Hippocampal formation (tissue), 2 donors: ENCODE measurements around the gene RRP1B.
"Not testable (repeated sequence)": the region's sequence is repeated elsewhere in the genome, so short reads cannot be mapped to it uniquely, and the experiment has no call there.

Source experiments
- DNase-seq, 2 donors: peaks; one replicate each; lab custom pipeline; 2025; lab: John Stamatoyannopoulos, UW

The RRP1B gene, protein sequence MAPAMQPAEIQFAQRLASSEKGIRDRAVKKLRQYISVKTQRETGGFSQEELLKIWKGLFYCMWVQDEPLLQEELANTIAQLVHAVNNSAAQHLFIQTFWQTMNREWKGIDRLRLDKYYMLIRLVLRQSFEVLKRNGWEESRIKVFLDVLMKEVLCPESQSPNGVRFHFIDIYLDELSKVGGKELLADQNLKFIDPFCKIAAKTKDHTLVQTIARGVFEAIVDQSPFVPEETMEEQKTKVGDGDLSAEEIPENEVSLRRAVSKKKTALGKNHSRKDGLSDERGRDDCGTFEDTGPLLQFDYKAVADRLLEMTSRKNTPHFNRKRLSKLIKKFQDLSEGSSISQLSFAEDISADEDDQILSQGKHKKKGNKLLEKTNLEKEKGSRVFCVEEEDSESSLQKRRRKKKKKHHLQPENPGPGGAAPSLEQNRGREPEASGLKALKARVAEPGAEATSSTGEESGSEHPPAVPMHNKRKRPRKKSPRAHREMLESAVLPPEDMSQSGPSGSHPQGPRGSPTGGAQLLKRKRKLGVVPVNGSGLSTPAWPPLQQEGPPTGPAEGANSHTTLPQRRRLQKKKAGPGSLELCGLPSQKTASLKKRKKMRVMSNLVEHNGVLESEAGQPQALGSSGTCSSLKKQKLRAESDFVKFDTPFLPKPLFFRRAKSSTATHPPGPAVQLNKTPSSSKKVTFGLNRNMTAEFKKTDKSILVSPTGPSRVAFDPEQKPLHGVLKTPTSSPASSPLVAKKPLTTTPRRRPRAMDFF

GRCh38 chr21:43659136-43660000 is at the start of gene RRP1B, which contains the start of gene HSF2BP:
Gene RRP1B, plus strand, starts transcription at chr21:43659560. Its CDS starts 105 bp downstream, at chr21:43659665.
Gene HSF2BP, minus strand, starts transcription at chr21:43659488. Its CDS starts 1,392 bp downstream, at chr21:43658096.
- DNase-seq, result peak; percentile 66 to 74

DNA sequence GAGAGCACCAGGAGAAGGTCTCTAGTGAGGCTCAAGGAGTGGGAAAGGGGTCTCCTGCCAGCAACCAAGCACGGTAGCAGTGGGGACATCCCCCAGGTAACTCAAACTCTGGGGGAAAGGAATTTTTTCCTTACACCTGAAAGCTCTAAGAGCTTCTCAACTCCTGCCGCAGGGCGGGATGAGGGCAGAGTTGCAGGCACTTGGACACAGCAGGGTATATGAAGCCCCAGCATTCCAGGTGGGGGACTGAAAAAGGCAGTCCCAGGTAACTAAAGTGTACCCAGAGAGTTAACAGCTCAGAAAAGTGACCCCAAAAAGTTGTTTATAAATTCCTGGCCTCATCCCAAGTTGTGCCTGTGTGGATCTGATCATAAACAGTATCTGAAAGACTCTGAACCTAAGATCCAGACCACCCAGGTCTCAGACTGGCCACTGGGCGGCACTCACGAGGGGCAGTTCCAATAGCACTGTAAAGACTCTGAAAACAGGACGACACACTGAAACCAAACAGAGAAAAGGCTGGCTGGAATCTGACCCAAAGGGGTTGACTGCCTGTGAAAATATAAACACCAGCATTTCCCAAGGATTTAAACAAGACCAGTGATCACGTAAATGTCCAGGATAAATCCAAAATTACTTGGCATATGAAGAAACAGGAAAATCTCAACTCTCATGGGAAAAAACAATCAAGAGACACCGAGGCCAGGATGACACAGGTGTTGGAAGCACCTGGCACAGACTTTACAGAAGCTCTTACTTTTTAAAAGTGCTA is 47.6 kb upstream of the RRP1B start:
- DNase-seq, result peak in 1 of 2 donors; percentile 0

DNA sequence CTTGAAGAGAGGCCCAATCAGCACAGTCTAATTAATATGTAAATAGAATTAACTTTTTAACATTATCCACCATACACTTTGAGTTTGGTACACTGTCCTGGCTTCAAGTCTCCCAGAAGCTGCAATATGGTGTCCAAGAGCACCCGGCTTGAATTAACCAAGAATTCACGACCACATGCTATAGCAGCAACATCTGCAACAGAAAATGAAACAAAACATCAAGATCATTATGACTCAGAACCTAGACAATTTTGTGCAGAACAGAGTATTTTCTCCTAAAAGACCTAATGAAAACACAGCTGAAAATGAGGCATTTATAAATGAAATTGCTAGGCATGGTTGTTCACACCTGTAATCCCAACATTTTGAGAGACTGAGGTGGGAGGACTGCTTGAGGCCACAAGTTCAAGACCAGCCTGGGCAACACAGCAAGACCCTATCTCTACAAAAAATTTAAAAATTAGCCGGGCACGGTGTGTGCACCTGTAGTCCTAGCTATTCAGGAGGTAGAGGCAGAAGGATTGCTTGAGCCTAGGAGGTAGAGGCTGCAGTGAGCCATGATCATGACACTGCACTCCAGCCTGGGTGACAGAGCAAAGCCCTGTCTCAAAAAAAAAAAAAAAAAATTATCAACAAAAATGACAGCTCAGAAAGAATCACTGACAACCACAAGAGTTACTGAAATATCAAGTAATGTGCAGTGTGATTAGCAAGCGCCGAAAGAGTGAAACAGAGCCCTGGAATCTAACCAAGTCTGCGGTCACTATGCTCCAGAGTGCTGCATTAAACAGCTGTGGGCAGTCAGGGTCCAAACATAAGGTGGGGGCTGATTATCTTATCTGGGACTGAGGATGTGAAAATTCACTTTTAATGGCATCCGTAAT is 45.4 kb upstream of the RRP1B start:
- no peak for DNase-seq

- no peak for DNase-seq
Observed at GRCh38 chr21:43614839-43615238, 44.5 kb upstream of the RRP1B start.

- DNase-seq, result not testable (repeated sequence)
Observed at GRCh38 chr21:43616861-43617260, 42.5 kb upstream of the RRP1B start.

- DNase-seq, result no peak
Observed at GRCh38 chr21:43618940-43619339, 40.4 kb upstream of the RRP1B start.

DNA sequence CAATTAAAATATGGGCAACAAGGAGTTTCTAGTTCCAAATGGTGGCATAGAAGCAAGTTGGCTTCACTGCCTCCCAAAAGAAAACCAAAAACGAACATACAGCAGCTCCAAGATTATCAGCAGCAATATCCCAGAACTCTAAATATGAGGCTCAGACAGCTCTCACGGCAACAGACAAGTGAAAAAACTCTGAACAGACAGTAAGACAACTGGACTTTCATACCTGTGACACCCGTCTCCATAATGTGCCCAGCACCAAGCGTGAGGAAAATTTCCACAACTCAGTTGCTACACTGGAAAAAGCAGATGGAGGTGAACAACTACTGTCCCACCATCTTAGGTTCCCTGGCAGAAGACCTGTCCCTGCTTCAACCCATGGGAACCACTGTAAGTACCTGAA is 40.0 kb upstream of the RRP1B start:
- DNase-seq, result no peak

- no peak for DNase-seq
Observed at GRCh38 chr21:43619856-43620255, 39.5 kb upstream of the RRP1B start.

- no peak for DNase-seq
Observed at GRCh38 chr21:43622796-43623195, 36.6 kb upstream of the RRP1B start.

DNA sequence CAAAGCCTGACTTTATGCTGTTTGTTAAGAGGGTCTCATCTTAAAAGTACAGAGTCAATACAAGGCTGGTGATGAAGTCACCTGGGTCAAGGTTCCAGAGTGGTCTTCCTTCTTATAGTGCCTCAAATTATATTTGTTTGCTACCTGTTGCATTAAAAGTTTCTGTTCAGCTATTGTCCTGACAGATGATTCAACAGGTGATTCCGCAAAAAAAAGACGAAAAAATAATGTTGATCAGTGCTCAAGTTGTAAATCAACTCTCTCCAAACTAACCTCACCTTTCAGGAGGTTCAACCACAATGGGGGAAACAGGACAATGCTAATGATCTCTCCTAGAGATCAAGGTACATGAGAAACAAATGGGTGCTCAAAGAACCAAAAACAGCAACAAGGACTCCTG is 35.8 kb upstream of the RRP1B start:
- no peak for DNase-seq

DNA sequence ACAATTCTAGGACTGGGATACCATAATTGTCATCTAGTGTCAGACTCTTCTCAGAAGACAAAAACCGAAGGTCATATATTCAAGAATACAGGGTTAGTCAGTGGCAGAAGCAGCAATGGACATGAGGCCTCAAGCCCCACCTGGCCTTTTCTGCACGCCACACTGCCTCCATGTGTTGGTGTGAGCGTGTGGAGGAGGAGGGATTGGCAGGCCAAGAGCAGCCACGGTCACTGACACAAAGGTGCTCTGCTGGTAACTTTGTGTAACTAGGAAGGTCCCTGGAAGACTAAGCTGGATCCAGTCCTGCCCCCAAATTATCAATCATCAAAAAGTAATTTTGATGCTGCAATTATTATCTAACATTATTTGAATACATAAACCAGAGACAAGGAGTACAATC is 35.0 kb upstream of the RRP1B start:
- no peak for DNase-seq

GRCh38 chr21:43626390-43626789 is 33.0 kb upstream of the RRP1B start:
- DNase-seq, result no peak

DNA sequence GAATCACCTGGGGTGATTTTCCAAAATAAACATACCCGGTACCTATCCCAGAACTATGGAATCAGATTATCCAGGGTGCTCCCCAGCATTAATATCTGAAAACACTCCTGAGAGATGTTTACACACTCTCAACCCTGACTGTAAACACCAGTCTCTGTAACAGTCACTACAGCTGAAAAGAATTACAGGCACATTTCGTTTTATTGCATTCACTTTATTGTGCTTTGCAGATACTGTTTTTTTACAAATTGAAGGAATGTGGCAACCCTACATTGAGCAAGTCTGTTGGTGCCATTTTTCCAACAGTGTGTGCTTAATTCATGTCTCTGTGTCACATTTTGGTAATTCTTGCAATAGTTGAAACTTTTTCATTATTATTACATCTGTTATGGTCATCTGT is 31.8 kb upstream of the RRP1B start:
- no peak for DNase-seq

- no peak for DNase-seq
Observed at GRCh38 chr21:43631411-43632107, 27.8 kb upstream of the RRP1B start.

- DNase-seq, result no peak
Observed at GRCh38 chr21:43632373-43632905, 26.9 kb upstream of the RRP1B start.

DNA sequence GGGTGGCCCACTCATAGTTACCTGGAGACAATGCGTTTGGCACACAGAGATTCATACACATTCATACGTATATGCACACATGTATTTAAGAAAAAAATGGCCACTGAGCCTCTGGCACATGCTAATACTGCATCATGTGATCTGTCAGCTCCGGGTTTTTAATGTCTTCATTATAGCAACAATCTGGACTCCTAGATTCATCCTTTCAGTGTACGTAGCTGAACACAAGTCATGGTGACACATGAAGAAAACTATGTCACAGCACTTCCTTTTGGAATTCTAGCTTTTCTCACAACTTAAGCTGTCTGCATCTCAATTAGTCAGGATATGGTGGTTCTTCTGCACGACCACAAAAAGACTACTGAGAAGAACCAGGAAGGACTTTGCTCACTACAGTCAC is 24.7 kb upstream of the RRP1B start:
- DNase-seq, result no peak

DNA sequence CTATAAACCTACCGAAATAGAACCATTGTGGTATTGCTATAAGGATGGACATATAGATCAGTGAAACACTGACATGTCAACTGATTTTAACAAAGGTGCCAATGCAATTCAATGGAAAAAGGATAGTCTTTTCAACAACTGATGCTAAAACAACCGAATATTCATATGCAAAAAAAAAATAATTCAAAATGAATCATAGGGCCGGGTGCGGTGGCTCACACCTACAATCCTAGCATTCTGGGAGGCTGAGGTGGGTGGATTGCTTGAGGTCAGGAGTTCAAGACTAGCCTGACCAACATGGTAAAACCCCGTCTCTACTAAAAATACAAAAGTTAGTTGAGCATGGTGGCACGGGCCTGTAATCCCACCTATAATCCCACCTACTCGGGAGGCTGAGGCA is 23.9 kb upstream of the RRP1B start:
- no peak for DNase-seq

- DNase-seq, result no peak
Observed at GRCh38 chr21:43637530-43638158, 21.7 kb upstream of the RRP1B start.
